WERI-Rb-1 (cell line): ENCODE measurements around the gene ANKRD33.

Experiments
- DNase-seq: peaks from one replicate; pipeline ENCODE4 v3.0.0-alpha.2; 2020
- H3K27ac ChIP-seq: fragments of 250-450 bp; sonication (Bioruptor Pico); 2 replicates; pipeline ENCODE4 v1.5.1; 2020; ENCODE audit warnings: mild to moderate bottlenecking, moderate library complexity
- H3K27me3 ChIP-seq: fragments of 250-450 bp; sonication (Bioruptor Pico); 2 replicates; pipeline ENCODE4 v1.5.1; 2021; ENCODE audit warnings: mild to moderate bottlenecking, low read depth, moderate library complexity; ENCODE audit not compliant: insufficient read depth, severe bottlenecking
- H3K36me3 ChIP-seq: fragments of 250-450 bp; sonication (Bioruptor Pico); 2 replicates; pipeline ENCODE4 v1.5.1; 2020; ENCODE audit warnings: mild to moderate bottlenecking, moderate library complexity
- H3K4me3 ChIP-seq: 2 replicates; pipeline ENCODE4 v1.5.1; 2011; ENCODE audit warnings: low read depth, mild to moderate bottlenecking, control low read depth, low read length
- H3K9me3 ChIP-seq: fragments of 250-450 bp; sonication (Bioruptor Pico); 2 replicates; pipeline ENCODE4 v1.5.1; 2021; ENCODE audit warnings: mild to moderate bottlenecking, moderate library complexity; ENCODE audit not compliant: severe bottlenecking
- TF ChIP-seq, protein P1 (sequence below): IDR thresholded peaks from 2 replicates; pipeline ENCODE4 v1.5.1; 2011; ENCODE audit warnings: low read depth, mild to moderate bottlenecking, control low read depth, inconsistent platforms, low read length

Gene ANKRD33

DNA sequence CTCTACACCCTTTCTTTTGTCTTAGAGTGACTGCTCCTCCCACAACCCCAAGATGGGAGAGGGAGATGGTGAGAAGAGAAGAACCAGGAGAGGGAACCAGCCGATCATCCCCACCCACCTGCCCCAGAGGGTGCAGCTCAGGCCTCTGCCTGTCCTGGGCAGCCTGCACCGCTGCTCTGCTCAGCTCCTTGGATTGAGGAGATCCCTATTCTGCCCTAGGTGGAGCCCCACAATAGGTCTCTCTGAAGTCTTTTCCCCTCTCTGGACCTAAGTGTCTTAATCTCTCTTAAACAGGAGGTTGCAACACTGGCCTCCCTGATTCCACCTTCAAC is 2.2 kb downstream of the ANKRD33 start:
- Histone ChIP-seq H3K36me3 (no peaks in the 10 kb centered on the region; the same call in 1 of the 2 replicates), H3K27ac (peak overlapping the region; percentile 98), H3K4me3 (no peak overlapping the region), H3K9me3 (peaks cover 5% of the 10 kb centered on the region), H3K27me3 (no peaks in the 10 kb centered on the region)
- DNase-seq: no peak
- TF ChIP-seq, protein P1, sequence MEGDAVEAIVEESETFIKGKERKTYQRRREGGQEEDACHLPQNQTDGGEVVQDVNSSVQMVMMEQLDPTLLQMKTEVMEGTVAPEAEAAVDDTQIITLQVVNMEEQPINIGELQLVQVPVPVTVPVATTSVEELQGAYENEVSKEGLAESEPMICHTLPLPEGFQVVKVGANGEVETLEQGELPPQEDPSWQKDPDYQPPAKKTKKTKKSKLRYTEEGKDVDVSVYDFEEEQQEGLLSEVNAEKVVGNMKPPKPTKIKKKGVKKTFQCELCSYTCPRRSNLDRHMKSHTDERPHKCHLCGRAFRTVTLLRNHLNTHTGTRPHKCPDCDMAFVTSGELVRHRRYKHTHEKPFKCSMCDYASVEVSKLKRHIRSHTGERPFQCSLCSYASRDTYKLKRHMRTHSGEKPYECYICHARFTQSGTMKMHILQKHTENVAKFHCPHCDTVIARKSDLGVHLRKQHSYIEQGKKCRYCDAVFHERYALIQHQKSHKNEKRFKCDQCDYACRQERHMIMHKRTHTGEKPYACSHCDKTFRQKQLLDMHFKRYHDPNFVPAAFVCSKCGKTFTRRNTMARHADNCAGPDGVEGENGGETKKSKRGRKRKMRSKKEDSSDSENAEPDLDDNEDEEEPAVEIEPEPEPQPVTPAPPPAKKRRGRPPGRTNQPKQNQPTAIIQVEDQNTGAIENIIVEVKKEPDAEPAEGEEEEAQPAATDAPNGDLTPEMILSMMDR: no peak

DNA sequence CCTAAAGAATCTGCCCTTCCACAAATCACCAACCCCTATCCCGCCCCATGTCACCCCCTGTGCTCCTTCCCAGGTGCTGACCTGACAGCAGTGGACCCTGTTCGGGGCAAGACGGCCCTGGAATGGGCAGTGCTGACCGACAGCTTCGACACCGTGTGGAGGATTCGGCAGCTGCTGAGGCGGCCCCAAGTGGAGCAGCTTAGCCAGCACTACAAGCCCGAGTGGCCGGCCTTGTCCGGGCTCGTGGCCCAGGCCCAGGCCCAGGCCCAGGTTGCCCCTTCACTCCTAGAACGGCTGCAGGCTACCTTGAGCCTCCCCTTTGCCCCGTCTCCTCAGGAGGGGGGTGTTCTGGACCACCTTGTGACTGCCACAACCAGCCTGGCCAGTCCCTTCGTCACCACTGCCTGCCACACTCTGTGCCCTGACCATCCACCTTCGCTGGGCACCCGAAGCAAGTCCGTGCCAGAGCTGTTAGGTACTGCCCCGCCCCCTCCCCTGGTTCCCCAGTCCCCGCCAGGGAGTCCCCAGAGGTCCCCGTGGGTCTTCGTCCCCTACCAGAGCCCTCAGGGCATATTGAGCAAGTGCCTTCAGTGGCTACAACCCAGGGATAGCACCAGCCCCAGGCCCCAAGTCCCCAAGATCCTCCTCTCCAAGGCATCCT is 2.7 kb downstream of the ANKRD33 start:
- peak overlapping the region; percentile 98 for H3K27ac ChIP-seq
- no peak for DNase-seq
- no peaks in the 10 kb centered on the region for H3K27me3 ChIP-seq
- H3K36me3 ChIP-seq: no peaks in the 10 kb centered on the region; the same call in 1 of the 2 replicates
- H3K9me3 ChIP-seq: no peaks in the 10 kb centered on the region
- TF ChIP-seq, protein P1: no peak
- H3K4me3 ChIP-seq: no peak overlapping the region

DNA sequence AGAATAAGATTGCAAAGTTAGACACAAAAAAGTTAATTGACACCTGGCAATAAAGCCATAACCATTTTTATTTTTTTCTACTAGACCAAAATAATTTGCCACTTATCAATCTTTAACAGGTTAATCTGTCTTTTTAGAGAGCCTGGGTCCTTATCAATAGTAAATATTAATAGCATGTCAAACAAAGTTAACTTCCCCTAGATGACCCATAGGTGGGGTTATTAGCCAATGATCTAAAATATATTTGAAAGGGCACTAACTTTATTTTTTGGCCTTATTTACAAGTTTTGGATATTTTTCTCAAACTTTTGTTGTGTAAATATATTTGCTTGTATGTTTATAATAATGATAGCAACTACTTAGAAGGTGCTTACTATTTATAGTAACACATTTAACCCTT is 3.9 kb downstream of the ANKRD33 start:
- Histone ChIP-seq H3K27ac (no peak overlapping the region), H3K36me3 (no peaks in the 10 kb centered on the region; the same call in 1 of the 2 replicates), H3K9me3 (no peaks in the 10 kb centered on the region), H3K4me3 (no peak overlapping the region), H3K27me3 (no peaks in the 10 kb centered on the region)
- DNase-seq: no peak
- TF ChIP-seq, protein P1: no peak

DNA sequence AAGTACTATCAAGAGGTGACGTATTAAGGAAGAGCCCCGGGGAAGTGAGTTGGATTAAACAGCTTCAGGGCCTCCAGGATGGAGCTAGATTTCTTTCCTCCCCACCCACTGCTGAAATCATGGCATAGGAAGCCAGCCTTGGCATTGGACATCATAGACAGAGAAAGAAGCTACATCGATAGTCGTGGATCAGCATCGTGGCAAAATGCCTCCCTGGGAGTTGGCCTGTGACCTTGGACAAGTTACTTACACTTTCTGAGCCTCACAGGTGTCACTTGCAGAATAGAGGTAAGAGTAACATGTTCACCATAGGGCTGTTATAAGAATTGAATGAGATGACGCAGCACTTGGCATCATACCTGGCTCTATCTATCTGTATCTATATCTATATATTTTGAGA is 5.9 kb downstream of the ANKRD33 start:
- Histone ChIP-seq H3K27me3 (no peaks in the 10 kb centered on the region), H3K36me3 (no peaks in the 10 kb centered on the region; the same call in 1 of the 2 replicates), H3K4me3 (no peak overlapping the region), H3K9me3 (no peaks in the 10 kb centered on the region), H3K27ac (no peak overlapping the region)
- DNase-seq: no peak
- TF ChIP-seq, protein P1: no peak

DNA sequence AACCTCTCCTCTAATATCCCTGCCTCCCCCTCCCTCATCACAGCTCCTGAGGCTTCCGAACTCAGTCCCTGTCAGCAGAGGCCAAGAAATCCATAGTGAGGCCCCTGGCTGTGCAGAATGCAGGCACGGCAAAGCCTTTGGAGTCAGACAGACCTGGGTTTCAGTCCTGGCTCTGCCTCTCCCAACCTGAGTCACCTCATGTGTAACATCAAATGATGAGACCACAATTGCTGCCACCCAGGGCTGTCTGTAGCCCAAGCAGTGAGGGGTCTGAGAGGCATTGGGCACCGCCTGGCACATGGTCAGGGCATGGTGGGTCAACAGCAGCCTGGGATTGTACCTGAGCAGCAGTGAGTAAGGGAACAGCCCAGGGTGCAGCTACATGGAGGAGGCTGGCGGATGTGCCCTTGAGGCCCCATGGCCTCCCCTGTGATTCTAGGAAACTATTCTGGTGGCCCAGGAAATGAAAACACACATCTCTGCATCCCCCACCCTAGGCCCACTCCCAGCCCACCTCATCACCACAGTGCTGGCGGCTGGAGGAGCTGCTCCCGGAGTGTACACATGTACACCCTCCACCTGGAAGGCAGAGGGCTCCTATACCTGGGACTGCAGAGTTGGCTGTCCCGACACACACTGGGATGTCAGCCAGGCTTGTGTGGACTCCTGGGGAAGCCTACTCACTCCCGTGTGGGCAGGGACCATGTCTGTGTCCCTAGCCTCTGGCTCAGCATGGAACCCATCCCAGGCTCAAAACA is 7.7 kb downstream of the ANKRD33 start:
- TF ChIP-seq, protein P1: no peak
- peak overlapping the region; percentile 79 for H3K27ac ChIP-seq
- H3K27me3 ChIP-seq: no peaks in the 10 kb centered on the region

More for the DNA sequence above, 7.7 kb downstream of the ANKRD33 start:
- no peaks in the 10 kb centered on the region for H3K9me3 ChIP-seq
- no peak overlapping the region for H3K4me3 ChIP-seq
- no peaks in the 10 kb centered on the region; the same call in 1 of the 2 replicates for H3K36me3 ChIP-seq
- no peak for DNase-seq
